ENCODE results near the gene HACD2.

DNA sequence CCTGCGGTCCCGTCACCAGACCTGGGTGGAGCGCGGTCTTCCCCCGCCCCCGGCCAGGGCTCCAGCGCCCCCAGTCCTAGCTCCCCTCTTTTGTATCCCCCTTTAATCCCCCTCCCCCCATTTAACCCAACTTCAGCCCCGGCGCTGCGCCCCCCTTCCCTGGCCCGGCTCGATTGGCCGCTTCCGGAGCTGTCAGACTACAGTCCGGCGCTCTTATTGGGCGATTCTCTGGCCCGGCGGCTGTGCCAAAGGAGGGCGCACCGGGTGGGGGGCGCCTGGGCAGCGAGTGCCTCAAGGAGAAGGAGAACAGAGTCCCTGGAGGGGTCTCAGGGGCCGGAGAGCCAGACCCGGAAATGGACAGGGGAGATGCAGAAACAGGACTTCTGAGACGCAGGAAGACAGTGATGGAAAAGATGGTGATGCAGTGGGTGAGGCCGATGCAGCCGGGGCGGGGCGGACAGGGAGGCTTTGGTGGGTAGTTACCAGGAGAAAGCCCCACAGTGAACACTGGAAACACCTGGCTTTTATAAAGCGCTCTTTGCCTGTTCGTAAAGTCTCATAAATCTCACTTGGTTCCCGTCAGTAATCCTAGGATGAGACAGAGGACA is 134.8 kb downstream of the HACD2 start:
- TF ChIP-seq, protein P1, sequence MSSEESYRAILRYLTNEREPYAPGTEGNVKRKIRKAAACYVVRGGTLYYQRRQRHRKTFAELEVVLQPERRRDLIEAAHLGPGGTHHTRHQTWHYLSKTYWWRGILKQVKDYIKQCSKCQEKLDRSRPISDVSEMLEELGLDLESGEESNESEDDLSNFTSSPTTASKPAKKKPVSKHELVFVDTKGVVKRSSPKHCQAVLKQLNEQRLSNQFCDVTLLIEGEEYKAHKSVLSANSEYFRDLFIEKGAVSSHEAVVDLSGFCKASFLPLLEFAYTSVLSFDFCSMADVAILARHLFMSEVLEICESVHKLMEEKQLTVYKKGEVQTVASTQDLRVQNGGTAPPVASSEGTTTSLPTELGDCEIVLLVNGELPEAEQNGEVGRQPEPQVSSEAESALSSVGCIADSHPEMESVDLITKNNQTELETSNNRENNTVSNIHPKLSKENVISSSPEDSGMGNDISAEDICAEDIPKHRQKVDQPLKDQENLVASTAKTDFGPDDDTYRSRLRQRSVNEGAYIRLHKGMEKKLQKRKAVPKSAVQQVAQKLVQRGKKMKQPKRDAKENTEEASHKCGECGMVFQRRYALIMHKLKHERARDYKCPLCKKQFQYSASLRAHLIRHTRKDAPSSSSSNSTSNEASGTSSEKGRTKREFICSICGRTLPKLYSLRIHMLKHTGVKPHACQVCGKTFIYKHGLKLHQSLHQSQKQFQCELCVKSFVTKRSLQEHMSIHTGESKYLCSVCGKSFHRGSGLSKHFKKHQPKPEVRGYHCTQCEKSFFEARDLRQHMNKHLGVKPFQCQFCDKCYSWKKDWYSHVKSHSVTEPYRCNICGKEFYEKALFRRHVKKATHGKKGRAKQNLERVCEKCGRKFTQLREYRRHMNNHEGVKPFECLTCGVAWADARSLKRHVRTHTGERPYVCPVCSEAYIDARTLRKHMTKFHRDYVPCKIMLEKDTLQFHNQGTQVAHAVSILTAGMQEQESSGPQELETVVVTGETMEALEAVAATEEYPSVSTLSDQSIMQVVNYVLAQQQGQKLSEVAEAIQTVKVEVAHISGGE (CRISPR knock-in tag; IDR thresholded peaks at IDR 0.05) = no peak
- no peak for TF ChIP-seq CBX5 (IDR thresholded peaks at IDR 0.05; ENCODE audit: borderline replicate concordance, low read depth)
- no peak for TF ChIP-seq ZNF24 (IDR thresholded peaks at IDR 0.05)
- TF ChIP-seq POLR3A (IDR thresholded peaks at IDR 0.05; ENCODE audit: borderline replicate concordance, extremely low read depth, insufficient read depth, insufficient read length) = no peak
- no peak for TF ChIP-seq WHSC1 (IDR thresholded peaks at IDR 0.05; ENCODE audit: low read length)
